H1 (cell line): Measurements from ENCODE around the gene CSNK1G2. TPM values are rescaled to one million over a fixed set of nuclear protein-coding genes. Genes with fewer than 3 reads are reported as not detected.

ENCODE experiments used
- CTCF ChIA-PET: fragments of 300-600 bp; sonication (Branson Sonifier 250); formaldehyde crosslinking; loops from one replicate; lab custom pipeline; 2021; ENCODE audit not compliant: partially characterized antibody; lab: Charles Lee
- POLR2A ChIA-PET: fragments of 300-600 bp; sonication (Branson Sonifier 250); formaldehyde crosslinking; loops from one replicate; lab custom pipeline; 2021; ENCODE audit warnings: inconsistent platforms; ENCODE audit not compliant: partially characterized antibody; lab: Charles Lee
- DNase-seq, 2 experiments: peaks; one replicate each; pipeline versions ENCODE4 v3.0.0 to v3.0.0-alpha.2; 2010 to 2022; ENCODE audit warnings: low spot score in 2 of 2, low read depth in 1 of 2, mixed read lengths in 1 of 2
- FAIRE-seq: peaks from 2 replicates; lab custom pipeline; 2011; peaks lifted over from hg19 to GRCh38; lab: Jason Lieb, UNC
- H2AFZ ChIP-seq: 2 replicates; pipeline ENCODE4 v1.8.1; 2012; ENCODE audit warnings: low read length, inconsistent platforms
- H2AK5ac ChIP-seq: 2 replicates; pipeline ENCODE4 v1.6.1; 2013; ENCODE audit warnings: low read depth, low read length
- H2BK120ac ChIP-seq: replicated peaks from 2 replicates; pipeline ENCODE3; 2013; ENCODE audit warnings: low read depth, low read length, inconsistent platforms
- H2BK12ac ChIP-seq: 2 replicates; pipeline ENCODE4 v1.6.1; 2013; ENCODE audit warnings: low read depth, low read length
- H2BK15ac ChIP-seq: 2 replicates; pipeline ENCODE4 v1.6.1; 2013; ENCODE audit warnings: low read length
- H2BK20ac ChIP-seq: 2 replicates; pipeline ENCODE4 v1.6.1; 2013; ENCODE audit warnings: low read length
- H2BK5ac ChIP-seq: 2 replicates; pipeline ENCODE4 v1.6.1; 2013; ENCODE audit warnings: low read depth, low read length
- H3K14ac ChIP-seq: 2 replicates; pipeline ENCODE4 v1.6.1; 2013; ENCODE audit warnings: inconsistent platforms; ENCODE audit not compliant: insufficient read length
- H3K18ac ChIP-seq: 2 replicates; pipeline ENCODE4 v1.6.1; 2013; ENCODE audit warnings: low read length; ENCODE audit errors: extremely low read depth
- H3K23ac ChIP-seq: 2 replicates; pipeline ENCODE4 v1.6.1; 2013; ENCODE audit warnings: inconsistent platforms; ENCODE audit not compliant: insufficient read length
- H3K23me2 ChIP-seq: 2 replicates; pipeline ENCODE4 v1.6.1; 2013; ENCODE audit warnings: low read depth, low read length
- H3K27ac ChIP-seq: 2 replicates; pipeline ENCODE4 v1.6.1; 2011; ENCODE audit warnings: low read depth, low read length, inconsistent platforms
- H3K27me3 ChIP-seq, 4 experiments: replicated peaks in 1 of 4; 1 replicate in 1 of 4; 2 replicates in 3 of 4; pipeline versions ENCODE4 v1.6.1 to v1.8.1; 2011 to 2013; ENCODE audit warnings: low read length in 3 of 4, mild to moderate bottlenecking in 3 of 4, inconsistent platforms in 2 of 4, mixed read lengths in 2 of 4, moderate library complexity in 1 of 4; ENCODE audit not compliant: control insufficient read depth in 3 of 4, insufficient read depth in 3 of 4; ENCODE audit errors: extremely low read depth in 1 of 4
- H3K36me3 ChIP-seq, 4 experiments: 2 replicates each; pipeline versions ENCODE4 v1.6.1 to v1.8.1; 2011 to 2013; ENCODE audit warnings: mild to moderate bottlenecking in 4 of 4, low read length in 3 of 4, moderate library complexity in 2 of 4, control low read depth in 1 of 4, inconsistent platforms in 1 of 4; ENCODE audit not compliant: insufficient read depth in 4 of 4, control insufficient read depth in 2 of 4
- H3K4ac ChIP-seq: replicated peaks from 2 replicates; pipeline ENCODE3; 2013; ENCODE audit warnings: low read length, low read depth, mixed read lengths, inconsistent platforms; ENCODE audit not compliant: insufficient read length
- H3K4me1 ChIP-seq, 4 experiments: replicated peaks in 1 of 4; 1 replicate in 1 of 4; 2 replicates in 3 of 4; pipeline versions ENCODE4 v1.6.1 to v1.8.1; 2011 to 2013; ENCODE audit warnings: low read length in 3 of 4, inconsistent platforms in 2 of 4, mixed read lengths in 1 of 4; ENCODE audit not compliant: insufficient read depth in 4 of 4, control insufficient read depth in 3 of 4
- H3K4me2 ChIP-seq, 2 experiments: 2 replicates each; pipeline versions ENCODE4 v1.6.1 to v1.8.1; 2011 to 2013; ENCODE audit warnings: low read depth in 2 of 2, low read length in 2 of 2, control low read depth in 1 of 2, inconsistent platforms in 1 of 2, mild to moderate bottlenecking in 1 of 2; ENCODE audit not compliant: insufficient read depth in 1 of 2
- H3K4me3 ChIP-seq, 4 experiments: fragments of 200-600, 300-600 bp in 1 of 4; sonication (generic), shearing (Covaris generic), sonication (Bioruptor Twin) in 1 of 4; 2 replicates each; pipeline versions ENCODE4 v1.5.1 to v1.8.1; 2011 to 2016; ENCODE audit warnings: low read length in 4 of 4, low read depth in 3 of 4, control low read depth in 2 of 4, inconsistent platforms in 2 of 4, mild to moderate bottlenecking in 2 of 4, mixed read lengths in 1 of 4, moderate library complexity in 1 of 4; ENCODE audit not compliant: insufficient read depth in 2 of 4; ENCODE audit errors: extremely low read depth in 1 of 4
- H3K56ac ChIP-seq: replicated peaks from 2 replicates; pipeline ENCODE3; 2013; ENCODE audit warnings: low read depth, mild to moderate bottlenecking, mixed read lengths, low read length, inconsistent platforms; ENCODE audit not compliant: insufficient read length
- H3K79me1 ChIP-seq: 2 replicates; pipeline ENCODE4 v1.6.1; 2013; ENCODE audit warnings: low read depth, low read length, control low read depth
- H3K79me2 ChIP-seq, 2 experiments: 2 replicates each; pipeline versions ENCODE4 v1.6.1 to v1.8.1; 2012 to 2013; ENCODE audit warnings: low read length in 2 of 2, mild to moderate bottlenecking in 2 of 2, inconsistent platforms in 1 of 2; ENCODE audit not compliant: insufficient read depth in 2 of 2, control insufficient read depth in 1 of 2
- H3K9ac ChIP-seq, 4 experiments: replicated peaks in 1 of 4; 1 replicate in 1 of 4; 2 replicates in 3 of 4; pipeline versions ENCODE4 v1.6.1 to v1.8.1; 2011 to 2013; ENCODE audit warnings: low read depth in 3 of 4, low read length in 3 of 4, control low read depth in 2 of 4, mild to moderate bottlenecking in 2 of 4, moderate library complexity in 2 of 4, inconsistent platforms in 1 of 4; ENCODE audit errors: extremely low read depth in 1 of 4
- H3K9me3 ChIP-seq, 2 experiments: 2 replicates each; pipeline versions ENCODE4 v1.6.1 to v1.8.1; 2012 to 2013; ENCODE audit warnings: mild to moderate bottlenecking in 2 of 2, moderate library complexity in 2 of 2, control low read depth in 1 of 2, inconsistent platforms in 1 of 2, low read depth in 1 of 2, low read length in 1 of 2, mixed read lengths in 1 of 2; ENCODE audit not compliant: insufficient read depth in 2 of 2
- H4K20me1 ChIP-seq, 2 experiments: replicated peaks in 1 of 2; 2 replicates each; pipeline versions ENCODE3 to v1.8.1; 2011 to 2013; ENCODE audit warnings: inconsistent platforms in 2 of 2, low read length in 2 of 2, mild to moderate bottlenecking in 1 of 2; ENCODE audit not compliant: insufficient read depth in 2 of 2, control insufficient read depth in 1 of 2
- H4K5ac ChIP-seq: 2 replicates; pipeline ENCODE4 v1.6.1; 2013; ENCODE audit warnings: low read length, low read depth, mixed read lengths, inconsistent platforms; ENCODE audit not compliant: insufficient read length
- H4K8ac ChIP-seq: 2 replicates; pipeline ENCODE4 v1.8.0; 2013; ENCODE audit warnings: mild to moderate bottlenecking, moderate library complexity, low read length, inconsistent platforms; ENCODE audit not compliant: insufficient read depth; ENCODE audit errors: extremely low read depth
- H4K91ac ChIP-seq: replicated peaks from 2 replicates; pipeline ENCODE3; 2013; ENCODE audit warnings: low read length, mixed read lengths, inconsistent platforms; ENCODE audit not compliant: insufficient read length
- CBX5 ChIP-seq: fragments of 300-800, 300-1000 bp; sonication (generic); IDR thresholded peaks from 2 replicates; pipeline ENCODE4 v1.7.1; 2016; ENCODE audit warnings: antibody characterized with exemption, low read length, low read depth
- WGBS, 2 experiments: shearing (Covaris generic) in 1 of 2; methylation state at CpG; one replicate each; pipeline versions ENCODE4 v1.1.6 to v1.1.7; 2013 to 2015; ENCODE audit warnings: low lambda C conversion rate in 2 of 2, mixed read lengths in 2 of 2, inconsistent platforms in 1 of 2, low coverage in 1 of 2, missing lambda C conversion rate in 1 of 2; ENCODE audit not compliant: insufficient replicate concordance in 2 of 2, insufficient coverage in 1 of 2, insufficient read length in 1 of 2; ENCODE audit errors: extremely low coverage in 1 of 2, missing lambda C conversion rate in 1 of 2; 5-methylcytosine and 5-hydroxymethylcytosine counted together
- polyA plus RNA-seq, 7 experiments: library from polyadenylated mRNA; depleted of rRNA in 3 of 7; stranded (reverse) in 5 of 7; unstranded in 2 of 7; fragments of >200 nt in 5 of 7; fragments of 200-250 nt in 2 of 7; gene quantifications; 1 replicate in 5 of 7; 2 replicates in 1 of 7; 4 replicates in 1 of 7; pipeline versions ENCODE4 v1.2.1 to v1.2.3, GENCODE V29; 2011 to 2013; ENCODE audit warnings: missing spikeins in 2 of 7, mixed read lengths in 2 of 7
- total RNA-seq: library from RNA; stranded (reverse); fragmentation: NEBNext Ultra II Directional; extraction: Animal tissue kit (Norgen Biotek cat#: 25700); gene quantifications from 2 replicates; pipeline ENCODE4 v1.2.1, GENCODE V29; 2021

CSNK1G2 gene
- total and polyA plus RNA-seq, 2 of the 8 experiments (the other 6 are each of a cell fraction or from before 2014, with no cell fraction given): 99.5 to 130 TPM

- ChIA-PET CTCF (interaction anchor here (1.3 to 6.5 kb wide), 4 partner anchors 9 to 33 kb away, joined by 3 to 39 read pairs (median 5); no protein-coding TSS in a partner anchor), POLR2A (interaction anchor here (0.7 to 2.6 kb wide), 3 partner anchors 10 to 266 kb away, joined by 3 to 12 read pairs (median 8); no protein-coding TSS in a partner anchor)
- no peak overlapping the region for H3K4me2 ChIP-seq
- no peak overlapping the region for H2BK5ac ChIP-seq
- H4K5ac ChIP-seq: no peak overlapping the region
- no peaks in the 10 kb centered on the region; a peak in 1 of 7 replicates for H3K27me3 ChIP-seq
- no peak overlapping the region for H2BK15ac ChIP-seq
- peaks cover 3 to 6% of the 10 kb centered on the region in 2 experiments for H4K20me1 ChIP-seq
- no peak overlapping the region for H3K9ac ChIP-seq
- FAIRE-seq (no peak), DNase-seq (no peak)
- H4K91ac ChIP-seq: no peak overlapping the region
- peaks cover 3% of the 10 kb centered on the region; the same call in 1 of the 2 replicates for H3K79me1 ChIP-seq
- H2BK12ac ChIP-seq: no peak overlapping the region
- no peaks in the 10 kb centered on the region for H3K79me2 ChIP-seq
- H3K18ac ChIP-seq: no peak overlapping the region
- H3K23ac ChIP-seq: no peak overlapping the region
- H3K36me3 ChIP-seq: peaks cover 9 to 41% (median 23%) of the 10 kb centered on the region in 4 experiments; a peak in 7 of 8 replicates
- no peak overlapping the region for H3K4me3 ChIP-seq
- no peak overlapping the region for H2BK120ac ChIP-seq
- no peak overlapping the region for H3K27ac ChIP-seq
- no peak overlapping the region for H3K4ac ChIP-seq
- no peak overlapping the region for H4K8ac ChIP-seq
- H3K56ac ChIP-seq: no peak overlapping the region
- H2AFZ ChIP-seq: no peak overlapping the region
- peaks cover 0 to 3% (median 0%) of the 10 kb centered on the region in 4 experiments; a peak in 1 of 7 replicates for H3K4me1 ChIP-seq
- WGBS, 2 experiments: 99% methylated on average over 5 of the region's 8 CpGs; no CpG with 5 or more reads in 1 of the 2 experiments
- H2BK20ac ChIP-seq: no peak overlapping the region
- H2AK5ac ChIP-seq: no peak overlapping the region
- no peaks in the 10 kb centered on the region for H3K23me2 ChIP-seq
- no peak for TF ChIP-seq CBX5
- no peak overlapping the region for H3K14ac ChIP-seq
- H3K9me3 ChIP-seq: no peaks in the 10 kb centered on the region
These were observed 17.7 kb upstream of the CSNK1G2 start for GRCh38 chr19:1923319-1923718.
